ENCODE data around the gene AADACL2.
"Not testable (repeated sequence)": the region's sequence is repeated elsewhere in the genome, so short reads cannot be mapped to it uniquely, and the experiment has no call there.

The AADACL2 gene

GRCh38 chr3:151761581-151761980, 27.9 kb downstream of the AADACL2 start:
- no peak overlapping the region for H3K9ac ChIP-seq (ENCODE audit: low read depth in 1 of 2, low read length in 2 of 2)
- no peaks in the 10 kb centered on the region for H3K4me1 ChIP-seq (ENCODE audit: control insufficient read depth in 2 of 2, insufficient read depth in 2 of 2, low read length in 2 of 2)
- no peak overlapping the region for H3K27ac ChIP-seq (ENCODE audit: low read depth in 2 of 2, low read length in 2 of 2)
- no peaks in the 10 kb centered on the region for H3K9me3 ChIP-seq (ENCODE audit: control insufficient read depth in 2 of 2, low read length in 2 of 2)
- no peaks in the 10 kb centered on the region for H3K27me3 ChIP-seq (ENCODE audit: control insufficient read depth in 2 of 2, insufficient read depth in 2 of 2, low read length in 2 of 2)
- H3K36me3 ChIP-seq (ENCODE audit: control insufficient read depth in 2 of 2, insufficient read depth in 2 of 2, low read length in 2 of 2), result no peaks in the 10 kb centered on the region
- H3K4me3 ChIP-seq (ENCODE audit: low read length in 2 of 2), result no peak overlapping the region

DNA sequence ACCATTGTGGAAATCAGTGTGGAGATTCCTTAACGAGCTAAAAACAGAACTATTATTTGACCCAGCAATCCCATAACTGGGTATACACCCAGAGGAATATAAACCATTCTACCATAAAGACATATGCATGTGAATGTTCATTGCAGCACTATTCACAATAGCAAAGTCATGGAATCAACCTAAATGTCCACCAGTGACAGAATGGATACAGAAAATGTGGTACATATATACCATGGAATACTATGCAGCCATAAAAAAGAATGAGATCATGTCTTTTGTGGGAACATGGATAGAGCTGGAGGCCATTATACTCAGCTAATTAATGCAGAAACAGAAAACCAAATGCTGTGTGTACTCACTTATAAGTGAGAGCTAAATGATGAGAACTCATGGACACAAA, 31.0 kb downstream of the AADACL2 start:
- not testable (repeated sequence) for H3K9ac ChIP-seq (ENCODE audit: low read depth in 1 of 2, low read length in 2 of 2); H3K4me1 ChIP-seq (ENCODE audit: control insufficient read depth in 2 of 2, insufficient read depth in 2 of 2, low read length in 2 of 2); H3K36me3 ChIP-seq (ENCODE audit: control insufficient read depth in 2 of 2, insufficient read depth in 2 of 2, low read length in 2 of 2)

GRCh38 chr3:151765685-151766084, 32.0 kb downstream of the AADACL2 start:
- H3K9ac ChIP-seq (ENCODE audit: low read depth in 1 of 2, low read length in 2 of 2), result no peak overlapping the region
- H3K9me3 ChIP-seq (ENCODE audit: control insufficient read depth in 2 of 2, low read length in 2 of 2), result no peaks in the 10 kb centered on the region
- no peaks in the 10 kb centered on the region for H3K27me3 ChIP-seq (ENCODE audit: control insufficient read depth in 2 of 2, insufficient read depth in 2 of 2, low read length in 2 of 2)
- H3K4me1 ChIP-seq (ENCODE audit: control insufficient read depth in 2 of 2, insufficient read depth in 2 of 2, low read length in 2 of 2), result peaks cover 0 to 7% of the 10 kb centered on the region in 2 donors
- H3K27ac ChIP-seq (ENCODE audit: low read depth in 2 of 2, low read length in 2 of 2), result no peak overlapping the region
- H3K36me3 ChIP-seq (ENCODE audit: control insufficient read depth in 2 of 2, insufficient read depth in 2 of 2, low read length in 2 of 2), result no peaks in the 10 kb centered on the region
- H3K4me3 ChIP-seq (ENCODE audit: low read length in 2 of 2), result no peak overlapping the region

More for the DNA sequence above, 31.0 kb downstream of the AADACL2 start:
- not testable (repeated sequence) for H3K4me3 ChIP-seq (ENCODE audit: low read length in 2 of 2); H3K27me3 ChIP-seq (ENCODE audit: control insufficient read depth in 2 of 2, insufficient read depth in 2 of 2, low read length in 2 of 2); H3K27ac ChIP-seq (ENCODE audit: low read depth in 2 of 2, low read length in 2 of 2); H3K9me3 ChIP-seq (ENCODE audit: control insufficient read depth in 2 of 2, low read length in 2 of 2)

- Histone ChIP-seq H3K4me1 (ENCODE audit: control insufficient read depth in 2 of 2, insufficient read depth in 2 of 2, low read length in 2 of 2) (peaks cover 3 to 10% of the 10 kb centered on the region in 2 donors), H3K27me3 (ENCODE audit: control insufficient read depth in 2 of 2, insufficient read depth in 2 of 2, low read length in 2 of 2) (no peaks in the 10 kb centered on the region), H3K9ac (ENCODE audit: low read depth in 1 of 2, low read length in 2 of 2) (no peak overlapping the region), H3K9me3 (ENCODE audit: control insufficient read depth in 2 of 2, low read length in 2 of 2) (no peaks in the 10 kb centered on the region), H3K27ac (ENCODE audit: low read depth in 2 of 2, low read length in 2 of 2) (no peak overlapping the region), H3K36me3 (ENCODE audit: control insufficient read depth in 2 of 2, insufficient read depth in 2 of 2, low read length in 2 of 2) (no peaks in the 10 kb centered on the region), H3K4me3 (ENCODE audit: low read length in 2 of 2) (no peak overlapping the region)
These were observed 32.7 kb downstream of the AADACL2 start for GRCh38 chr3:151766454-151766853.

- H3K9me3 ChIP-seq (ENCODE audit: control insufficient read depth in 2 of 2, low read length in 2 of 2), result no peaks in the 10 kb centered on the region
- H3K36me3 ChIP-seq (ENCODE audit: control insufficient read depth in 2 of 2, insufficient read depth in 2 of 2, low read length in 2 of 2), result no peaks in the 10 kb centered on the region
- no peak overlapping the region for H3K9ac ChIP-seq (ENCODE audit: low read depth in 1 of 2, low read length in 2 of 2)
- H3K27ac ChIP-seq (ENCODE audit: low read depth in 2 of 2, low read length in 2 of 2), result no peak overlapping the region
- no peak overlapping the region for H3K4me3 ChIP-seq (ENCODE audit: low read length in 2 of 2)
- peaks cover 3 to 13% of the 10 kb centered on the region in 2 donors for H3K4me1 ChIP-seq (ENCODE audit: control insufficient read depth in 2 of 2, insufficient read depth in 2 of 2, low read length in 2 of 2)
- no peaks in the 10 kb centered on the region for H3K27me3 ChIP-seq (ENCODE audit: control insufficient read depth in 2 of 2, insufficient read depth in 2 of 2, low read length in 2 of 2)
These were observed 34.7 kb downstream of the AADACL2 start for GRCh38 chr3:151768393-151768930.

GRCh38 chr3:151769175-151769574, 35.4 kb downstream of the AADACL2 start:
- H3K27ac ChIP-seq (ENCODE audit: low read depth in 2 of 2, low read length in 2 of 2), result no peak overlapping the region

GRCh38 chr3:151770956-151771355, 37.2 kb downstream of the AADACL2 start:
- H3K27me3 ChIP-seq (ENCODE audit: control insufficient read depth in 2 of 2, insufficient read depth in 2 of 2, low read length in 2 of 2), result no peaks in the 10 kb centered on the region
- H3K9me3 ChIP-seq (ENCODE audit: control insufficient read depth in 2 of 2, low read length in 2 of 2), result no peaks in the 10 kb centered on the region
- H3K4me1 ChIP-seq (ENCODE audit: control insufficient read depth in 2 of 2, insufficient read depth in 2 of 2, low read length in 2 of 2), result peaks cover 3 to 13% of the 10 kb centered on the region in 2 donors
- no peaks in the 10 kb centered on the region for H3K36me3 ChIP-seq (ENCODE audit: control insufficient read depth in 2 of 2, insufficient read depth in 2 of 2, low read length in 2 of 2)
- H3K4me3 ChIP-seq (ENCODE audit: low read length in 2 of 2), result peak overlapping the region; percentile 56 to 65
- H3K27ac ChIP-seq (ENCODE audit: low read depth in 2 of 2, low read length in 2 of 2), result peak overlapping the region; percentile 62 to 68
- H3K9ac ChIP-seq (ENCODE audit: low read depth in 1 of 2, low read length in 2 of 2), result peak overlapping the region in 1 of 2 donors; percentile 44

More at GRCh38 chr3:151769175-151769574, 35.4 kb downstream of the AADACL2 start:
- Histone ChIP-seq H3K36me3 (ENCODE audit: control insufficient read depth in 2 of 2, insufficient read depth in 2 of 2, low read length in 2 of 2) (no peaks in the 10 kb centered on the region), H3K9ac (ENCODE audit: low read depth in 1 of 2, low read length in 2 of 2) (no peak overlapping the region), H3K4me3 (ENCODE audit: low read length in 2 of 2) (no peak overlapping the region), H3K4me1 (ENCODE audit: control insufficient read depth in 2 of 2, insufficient read depth in 2 of 2, low read length in 2 of 2) (peaks cover 3 to 13% of the 10 kb centered on the region in 2 donors), H3K27me3 (ENCODE audit: control insufficient read depth in 2 of 2, insufficient read depth in 2 of 2, low read length in 2 of 2) (no peaks in the 10 kb centered on the region), H3K9me3 (ENCODE audit: control insufficient read depth in 2 of 2, low read length in 2 of 2) (no peaks in the 10 kb centered on the region)

DNA sequence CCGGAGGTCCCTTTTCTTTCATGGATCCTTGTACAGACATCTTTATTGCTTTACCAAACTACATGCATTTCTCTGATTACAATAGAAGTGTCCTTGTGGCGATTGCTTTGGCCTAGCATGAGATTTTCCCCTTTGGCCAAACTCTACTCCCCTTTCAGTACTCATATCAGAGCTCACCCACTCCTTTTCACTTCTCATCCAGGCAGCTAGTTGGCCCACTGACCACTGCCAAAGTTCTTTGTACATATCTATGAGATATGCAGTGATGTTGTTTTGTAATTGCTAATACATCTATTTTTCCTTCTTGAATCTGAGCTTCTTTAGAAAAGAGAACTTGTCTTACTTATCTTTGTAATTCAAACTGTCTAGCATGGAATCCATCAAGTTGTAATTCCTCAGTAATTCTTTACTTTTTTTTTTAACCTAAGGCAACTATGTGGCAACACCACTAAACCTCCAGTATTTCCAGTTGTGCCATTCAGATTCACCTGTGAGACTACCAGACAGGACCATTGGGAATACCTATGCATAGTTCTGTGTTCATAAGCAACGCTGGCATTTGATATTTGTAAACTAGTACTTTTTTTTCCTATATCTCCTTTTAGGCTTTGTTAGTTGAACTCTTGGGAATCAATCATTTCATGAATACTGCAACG, 39.2 kb downstream of the AADACL2 start:
- Histone ChIP-seq H3K36me3 (ENCODE audit: control insufficient read depth in 2 of 2, insufficient read depth in 2 of 2, low read length in 2 of 2) (no peaks in the 10 kb centered on the region), H3K27me3 (ENCODE audit: control insufficient read depth in 2 of 2, insufficient read depth in 2 of 2, low read length in 2 of 2) (no peaks in the 10 kb centered on the region), H3K9ac (ENCODE audit: low read depth in 1 of 2, low read length in 2 of 2) (no peak overlapping the region), H3K4me3 (ENCODE audit: low read length in 2 of 2) (no peak overlapping the region), H3K4me1 (ENCODE audit: control insufficient read depth in 2 of 2, insufficient read depth in 2 of 2, low read length in 2 of 2) (peaks cover 3 to 13% of the 10 kb centered on the region in 2 donors), H3K27ac (ENCODE audit: low read depth in 2 of 2, low read length in 2 of 2) (no peak overlapping the region), H3K9me3 (ENCODE audit: control insufficient read depth in 2 of 2, low read length in 2 of 2) (no peaks in the 10 kb centered on the region)

- Histone ChIP-seq H3K27ac (ENCODE audit: low read depth in 2 of 2, low read length in 2 of 2) (no peak overlapping the region), H3K36me3 (ENCODE audit: control insufficient read depth in 2 of 2, insufficient read depth in 2 of 2, low read length in 2 of 2) (no peaks in the 10 kb centered on the region), H3K9me3 (ENCODE audit: control insufficient read depth in 2 of 2, low read length in 2 of 2) (no peaks in the 10 kb centered on the region), H3K9ac (ENCODE audit: low read depth in 1 of 2, low read length in 2 of 2) (no peak overlapping the region), H3K4me3 (ENCODE audit: low read length in 2 of 2) (no peak overlapping the region), H3K4me1 (ENCODE audit: control insufficient read depth in 2 of 2, insufficient read depth in 2 of 2, low read length in 2 of 2) (peaks cover 3 to 13% of the 10 kb centered on the region in 2 donors), H3K27me3 (ENCODE audit: control insufficient read depth in 2 of 2, insufficient read depth in 2 of 2, low read length in 2 of 2) (no peaks in the 10 kb centered on the region)
These were observed 40.5 kb downstream of the AADACL2 start for GRCh38 chr3:151774235-151774634.

- Histone ChIP-seq H3K9ac (ENCODE audit: low read depth in 1 of 2, low read length in 2 of 2) (no peak overlapping the region), H3K36me3 (ENCODE audit: control insufficient read depth in 2 of 2, insufficient read depth in 2 of 2, low read length in 2 of 2) (no peaks in the 10 kb centered on the region), H3K9me3 (ENCODE audit: control insufficient read depth in 2 of 2, low read length in 2 of 2) (no peaks in the 10 kb centered on the region), H3K4me3 (ENCODE audit: low read length in 2 of 2) (no peak overlapping the region), H3K27me3 (ENCODE audit: control insufficient read depth in 2 of 2, insufficient read depth in 2 of 2, low read length in 2 of 2) (no peaks in the 10 kb centered on the region), H3K27ac (ENCODE audit: low read depth in 2 of 2, low read length in 2 of 2) (no peak overlapping the region), H3K4me1 (ENCODE audit: control insufficient read depth in 2 of 2, insufficient read depth in 2 of 2, low read length in 2 of 2) (peaks cover 3 to 11% of the 10 kb centered on the region in 2 donors)
These were observed 41.2 kb downstream of the AADACL2 start for GRCh38 chr3:151774910-151775309.

Data from mucosa of rectum (tissue), 2 donors.